Measurements from ENCODE around the gene PPM1A. TPM values are rescaled to one million over a fixed set of nuclear protein-coding genes. Genes with fewer than 3 reads are reported as not detected.

Gene PPM1A
- total RNA-seq, 2 donors from 2014 or later, result 39.1 to 44.4 TPM

DNA sequence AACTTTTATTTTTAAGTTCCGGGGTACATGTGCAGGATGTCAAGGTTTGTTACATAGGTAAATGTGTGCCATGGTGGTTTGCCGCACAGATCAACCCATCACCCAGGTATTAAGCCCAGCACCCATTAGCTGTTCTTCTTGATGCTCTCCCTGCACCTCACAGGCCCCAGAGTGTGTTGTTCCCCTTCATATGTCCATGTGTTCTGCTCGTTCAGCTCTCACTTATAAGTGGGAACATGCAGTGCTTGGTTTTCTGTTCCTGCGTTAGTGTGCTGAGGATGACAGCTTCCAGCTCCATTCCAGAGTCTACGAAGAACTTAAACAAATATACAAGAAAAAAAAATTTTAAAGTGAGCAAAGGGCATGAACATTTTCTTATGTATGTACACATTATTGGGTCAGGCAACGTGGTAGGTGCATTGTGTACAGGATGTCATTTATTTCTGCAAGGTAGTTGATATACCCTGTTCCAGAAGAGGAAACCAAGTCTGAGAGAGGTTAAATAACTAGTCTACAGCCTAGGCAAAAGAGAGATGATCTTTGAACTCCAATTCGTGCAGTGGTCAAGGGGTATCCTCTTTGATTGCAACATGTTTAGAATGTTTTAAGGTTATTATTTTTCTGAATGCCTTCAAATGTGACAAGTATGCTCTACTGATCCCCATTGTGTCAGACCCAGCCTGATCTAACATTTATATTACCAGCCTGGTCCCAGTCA, 8.7 kb upstream of the PPM1A start:
- no peaks in the 10 kb centered on the region for H3K9me3 Mint-ChIP-seq
- no peak overlapping the region for H3K27ac Mint-ChIP-seq
- H3K4me1 Mint-ChIP-seq, result no peaks in the 10 kb centered on the region
- H3K4me3 Mint-ChIP-seq, result no peak overlapping the region
- no peaks in the 10 kb centered on the region for H3K36me3 Mint-ChIP-seq (ENCODE audit: low read depth)
- ATAC-seq (replicated peaks), result no peak
- peaks cover 7% of the 10 kb centered on the region for H3K27me3 Mint-ChIP-seq

DNA sequence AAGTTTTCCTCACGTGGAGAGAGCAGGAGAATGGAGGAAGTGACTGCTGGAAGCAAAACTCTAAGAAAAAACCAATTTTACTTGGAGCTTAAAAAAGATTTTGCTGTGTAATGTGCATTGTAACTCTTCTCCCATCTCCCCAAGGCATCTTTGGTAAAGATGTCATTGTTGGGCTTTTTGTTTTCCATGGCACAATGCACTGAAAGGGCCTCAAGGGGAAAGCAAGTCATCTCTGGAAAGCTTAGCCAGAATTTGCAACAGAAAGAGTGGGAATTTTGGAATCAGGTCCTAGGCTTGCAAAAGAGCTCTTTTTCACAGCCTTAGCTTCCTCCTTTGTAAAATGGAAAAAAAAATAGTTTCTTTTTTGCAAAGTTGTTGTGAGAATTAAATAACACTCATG, 7.9 kb upstream of the PPM1A start:
- H3K9me3 Mint-ChIP-seq, result no peaks in the 10 kb centered on the region
- no peak overlapping the region for H3K4me3 Mint-ChIP-seq

DNA sequence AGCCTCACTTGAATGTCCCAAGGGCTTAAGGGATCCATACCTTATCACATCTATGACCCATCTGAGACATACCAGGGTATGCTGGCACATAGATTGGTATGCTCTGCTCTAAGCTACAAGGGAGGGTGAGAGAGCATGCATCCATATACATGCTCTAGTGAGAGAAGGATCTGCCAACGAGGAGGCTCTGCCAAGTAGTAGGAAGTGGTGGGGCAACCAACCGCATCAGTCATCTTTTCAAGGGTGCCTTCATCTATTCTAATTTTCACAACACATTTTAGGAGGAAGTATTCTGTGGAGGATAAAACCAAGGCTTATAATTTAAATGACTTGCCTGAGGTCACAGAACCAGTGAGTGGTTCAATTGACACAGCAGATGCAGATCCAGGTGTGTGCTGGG, 6.6 kb upstream of the PPM1A start:
- no peak overlapping the region for H3K4me3 Mint-ChIP-seq
- H3K4me1 Mint-ChIP-seq, result no peaks in the 10 kb centered on the region
- no peaks in the 10 kb centered on the region for H3K36me3 Mint-ChIP-seq (ENCODE audit: low read depth)
- no peak for ATAC-seq (replicated peaks)
- peaks cover 3% of the 10 kb centered on the region for H3K27me3 Mint-ChIP-seq
- H3K27ac Mint-ChIP-seq, result no peak overlapping the region
- no peaks in the 10 kb centered on the region for H3K9me3 Mint-ChIP-seq

More for the DNA sequence above, 7.9 kb upstream of the PPM1A start:
- Mint-ChIP-seq H3K27me3 (peaks cover 5% of the 10 kb centered on the region), H3K4me1 (no peaks in the 10 kb centered on the region), H3K27ac (no peak overlapping the region), H3K36me3 (ENCODE audit: low read depth) (no peaks in the 10 kb centered on the region)
- no peak for ATAC-seq (replicated peaks)

DNA sequence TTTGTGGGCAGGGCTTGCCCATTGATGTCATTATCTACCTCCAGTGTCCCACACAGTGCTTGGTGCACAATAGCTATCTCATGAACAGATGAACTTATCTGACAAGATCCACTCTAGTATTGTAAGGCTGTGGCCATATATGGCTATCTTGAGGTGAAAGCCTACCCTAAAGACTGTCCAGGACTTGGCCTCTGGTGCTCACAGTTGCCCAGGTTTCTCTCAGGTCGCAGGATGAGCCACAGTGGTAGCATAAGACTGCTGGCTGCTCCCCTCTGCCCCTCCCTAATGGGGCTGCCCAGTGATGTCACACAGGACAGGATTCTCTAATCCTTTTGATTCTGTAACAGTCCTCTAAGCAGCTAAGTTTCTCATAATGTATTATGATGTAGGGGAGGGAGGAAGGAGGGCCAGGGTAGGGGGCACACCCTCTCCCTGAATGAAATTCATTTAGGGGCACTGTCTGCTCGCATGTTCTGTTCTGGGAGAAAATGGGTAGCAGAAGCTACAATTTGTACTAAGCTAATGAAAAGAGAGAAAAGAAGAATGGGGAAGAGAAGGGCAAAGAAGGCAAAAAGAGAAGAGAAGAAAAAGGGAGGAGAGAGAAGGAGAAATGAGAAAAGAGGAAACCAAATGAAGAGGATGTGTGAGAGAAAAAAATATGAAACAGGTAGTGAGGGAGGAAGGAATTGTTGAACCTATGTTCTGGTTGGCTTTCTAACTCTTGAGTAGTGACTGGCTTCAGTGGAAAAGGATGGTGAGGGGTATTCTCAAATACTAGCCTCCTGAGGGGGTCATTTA, 3.4 kb upstream of the PPM1A start:
- H3K4me1 Mint-ChIP-seq, result peaks cover 12% of the 10 kb centered on the region
- peak overlapping the region; percentile 13 for H3K27ac Mint-ChIP-seq
- H3K9me3 Mint-ChIP-seq, result no peaks in the 10 kb centered on the region
- ATAC-seq (replicated peaks), result no peak
- no peak overlapping the region for H3K4me3 Mint-ChIP-seq
- H3K36me3 Mint-ChIP-seq (ENCODE audit: low read depth), result peaks cover 16% of the 10 kb centered on the region
- H3K27me3 Mint-ChIP-seq, result no peaks in the 10 kb centered on the region

DNA sequence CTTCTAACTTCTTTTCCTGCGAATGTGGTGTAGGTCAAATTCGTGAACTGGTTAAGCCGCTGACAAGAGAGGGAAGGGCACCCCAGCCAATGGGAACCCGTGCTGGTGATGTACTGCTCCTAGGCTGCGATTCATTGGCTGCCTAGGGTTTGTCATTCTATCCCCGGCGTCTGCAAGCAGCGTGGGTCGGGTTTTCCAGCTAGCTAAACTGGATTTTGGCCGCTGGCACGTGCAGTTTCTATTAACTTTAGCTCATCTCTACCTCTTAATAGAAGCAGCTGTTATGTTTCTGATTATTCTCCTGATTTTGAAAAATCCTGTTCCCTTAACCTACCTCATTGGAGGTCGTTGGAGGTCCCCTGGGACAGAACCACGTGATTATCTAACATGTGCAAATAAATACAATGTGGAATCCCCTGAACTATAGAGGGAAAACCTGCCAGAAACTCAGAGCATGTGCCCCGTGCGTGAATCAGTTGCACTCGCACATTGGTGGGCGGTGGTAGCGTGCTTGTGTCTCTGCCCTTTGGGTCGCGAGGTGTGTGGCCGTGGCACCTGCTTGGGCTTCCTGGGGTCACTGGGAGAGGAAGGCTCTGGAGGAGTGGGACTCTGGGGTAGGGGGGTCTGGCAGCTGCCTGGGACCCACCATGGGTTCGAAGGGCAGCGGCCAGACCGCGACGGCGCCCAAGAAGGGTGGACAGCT, 876 bp upstream of the PPM1A start:
- peaks cover 21% of the 10 kb centered on the region for H3K36me3 Mint-ChIP-seq (ENCODE audit: low read depth)
- H3K27ac Mint-ChIP-seq, result peak overlapping the region; percentile 100
- no peaks in the 10 kb centered on the region for H3K27me3 Mint-ChIP-seq
- peak; percentile 81 for ATAC-seq (replicated peaks)
- no peaks in the 10 kb centered on the region for H3K9me3 Mint-ChIP-seq
- H3K4me3 Mint-ChIP-seq, result peak overlapping the region; percentile 99
- peaks cover 29% of the 10 kb centered on the region for H3K4me1 Mint-ChIP-seq

DNA sequence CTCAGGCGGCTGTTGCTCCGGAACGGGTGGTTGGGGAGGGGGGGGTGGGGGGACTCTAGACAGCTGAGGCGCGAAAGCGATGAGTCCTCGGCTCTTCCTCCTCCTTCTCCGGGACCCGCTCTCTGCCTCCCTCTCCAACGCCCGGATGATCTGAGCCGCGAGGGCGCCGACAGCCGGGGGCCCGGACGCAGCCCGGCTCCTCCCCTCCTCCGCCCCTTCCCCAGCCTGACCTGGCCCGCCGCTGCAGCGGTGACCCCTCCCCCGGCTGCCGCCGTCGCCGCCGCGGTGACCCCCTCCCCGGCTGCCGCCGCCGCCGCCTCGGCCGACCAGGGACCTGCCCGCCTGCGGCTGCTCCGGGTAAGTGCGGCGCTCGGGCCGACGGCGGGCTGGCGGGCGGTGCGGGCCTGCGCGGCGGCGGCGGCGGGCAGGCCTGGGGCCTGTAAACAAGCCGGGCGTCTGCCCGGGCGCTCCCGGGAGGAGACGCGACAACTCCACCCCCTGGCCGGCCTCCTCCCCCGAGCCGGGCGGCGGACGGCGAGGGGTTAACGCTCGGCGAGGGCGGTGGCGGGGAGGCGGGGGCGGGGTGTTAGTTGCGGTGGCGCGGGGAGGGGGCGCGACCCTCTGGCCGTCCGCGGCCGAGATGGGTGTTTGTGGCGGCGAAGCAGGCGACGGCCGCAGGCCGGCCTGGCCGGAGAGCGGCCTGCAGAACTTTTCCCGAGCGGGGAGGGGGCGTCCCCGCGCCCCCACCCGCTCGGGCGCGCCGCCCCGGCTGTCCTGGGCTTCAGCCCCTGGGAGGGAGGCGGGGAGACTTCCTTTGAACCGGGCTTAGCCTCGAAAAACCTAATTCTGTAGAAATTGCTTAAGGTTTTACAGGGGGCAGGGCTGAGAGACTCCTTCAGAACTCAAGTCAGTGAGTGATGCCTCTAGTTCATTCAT, 568 bp downstream of the PPM1A start:
- Mint-ChIP-seq H3K9me3 (peaks cover 4% of the 10 kb centered on the region), H3K4me1 (peaks cover 35% of the 10 kb centered on the region), H3K36me3 (ENCODE audit: low read depth) (peaks cover 21% of the 10 kb centered on the region), H3K4me3 (peak overlapping the region; percentile 99), H3K27me3 (no peaks in the 10 kb centered on the region), H3K27ac (peak overlapping the region; percentile 100)
- ATAC-seq (replicated peaks), result peak; percentile 54

DNA sequence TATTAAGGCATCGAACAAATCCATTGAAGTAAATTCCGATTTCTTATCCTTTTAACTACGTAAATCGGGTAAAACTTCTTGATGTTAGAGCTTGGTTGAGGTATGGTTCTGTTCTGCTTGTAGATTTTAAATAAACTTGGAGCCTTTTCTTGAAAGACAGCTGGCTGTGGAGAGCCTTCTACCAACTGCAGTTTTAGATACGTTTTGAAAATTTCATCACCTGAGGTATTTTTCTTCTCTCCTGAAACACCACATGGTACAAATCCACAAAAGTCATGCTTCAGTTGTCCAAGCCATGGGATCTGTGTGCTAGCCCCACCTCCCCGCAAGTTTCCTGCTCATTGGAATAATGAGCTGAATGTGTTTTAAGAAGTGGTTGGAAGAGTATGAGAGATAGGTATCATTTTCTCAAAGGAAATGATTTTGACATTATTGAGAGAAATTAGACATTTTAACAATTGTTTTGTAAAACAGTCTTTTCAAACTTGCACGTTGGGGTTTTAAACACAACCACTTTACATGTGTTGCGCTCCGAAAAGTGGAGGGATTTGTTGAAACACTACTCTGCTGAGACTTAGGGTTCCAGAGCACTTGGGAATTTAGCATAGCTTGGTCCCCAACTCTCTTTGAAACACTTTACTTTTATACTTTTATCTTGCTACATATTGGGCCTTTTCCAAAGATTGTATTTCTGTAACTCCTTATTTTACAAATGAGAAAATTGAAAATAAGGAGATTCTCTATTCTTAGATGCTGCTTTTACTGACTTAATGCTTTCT, 1.4 kb downstream of the PPM1A start:
- Mint-ChIP-seq H3K9me3 (peaks cover 4% of the 10 kb centered on the region), H3K27me3 (no peaks in the 10 kb centered on the region), H3K4me3 (peak overlapping the region; percentile 92), H3K4me1 (peaks cover 39% of the 10 kb centered on the region), H3K27ac (peak overlapping the region; percentile 75), H3K36me3 (ENCODE audit: low read depth) (peaks cover 21% of the 10 kb centered on the region)
- no peak for ATAC-seq (replicated peaks)

DNA sequence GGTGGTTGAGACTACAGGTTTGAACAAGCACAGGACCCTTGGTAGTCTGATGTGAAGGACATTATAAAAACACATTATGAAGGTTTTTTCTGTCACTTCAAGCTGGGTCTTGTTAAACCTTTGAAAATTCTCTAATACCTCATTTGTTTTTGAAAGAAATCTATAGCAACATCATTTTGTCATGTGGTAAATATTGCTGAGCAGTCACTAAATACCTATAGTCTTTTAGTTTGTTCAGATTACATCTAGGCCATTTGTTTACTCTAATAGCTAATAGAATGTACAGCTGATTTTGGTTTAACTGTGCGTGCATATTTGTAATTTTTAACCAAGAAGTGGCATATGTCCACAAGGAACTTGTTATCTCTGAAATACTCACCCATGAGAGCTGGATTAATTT, 2.9 kb downstream of the PPM1A start:
- H3K27ac Mint-ChIP-seq, result peak overlapping the region; percentile 57
- peaks cover 44% of the 10 kb centered on the region for H3K4me1 Mint-ChIP-seq
- no peaks in the 10 kb centered on the region for H3K27me3 Mint-ChIP-seq
- peaks cover 4% of the 10 kb centered on the region for H3K9me3 Mint-ChIP-seq
- peaks cover 21% of the 10 kb centered on the region for H3K36me3 Mint-ChIP-seq (ENCODE audit: low read depth)
- no peak for ATAC-seq (replicated peaks)
- peak overlapping the region; percentile 92 for H3K4me3 Mint-ChIP-seq

DNA sequence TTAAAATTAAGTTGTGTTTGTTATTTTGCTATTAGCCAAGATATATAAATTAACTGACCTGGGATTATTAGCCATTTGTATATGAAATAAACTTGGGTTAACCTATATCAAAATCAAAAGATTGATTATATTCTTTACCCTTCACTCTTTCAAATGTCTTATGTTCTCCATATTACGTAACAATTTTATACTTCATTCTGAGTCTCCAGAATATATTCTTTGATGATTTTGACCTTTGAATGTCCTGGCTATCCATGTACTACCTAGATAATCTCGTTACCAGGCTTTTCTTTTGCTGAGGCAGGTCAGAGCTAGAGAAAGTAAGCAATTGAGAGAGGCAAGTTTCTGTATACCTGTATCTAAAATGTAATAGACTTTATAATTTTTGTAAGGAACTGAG, 3.6 kb downstream of the PPM1A start:
- Mint-ChIP-seq H3K27ac (no peak overlapping the region), H3K4me1 (peaks cover 44% of the 10 kb centered on the region)
- ATAC-seq (replicated peaks), result no peak

DNA sequence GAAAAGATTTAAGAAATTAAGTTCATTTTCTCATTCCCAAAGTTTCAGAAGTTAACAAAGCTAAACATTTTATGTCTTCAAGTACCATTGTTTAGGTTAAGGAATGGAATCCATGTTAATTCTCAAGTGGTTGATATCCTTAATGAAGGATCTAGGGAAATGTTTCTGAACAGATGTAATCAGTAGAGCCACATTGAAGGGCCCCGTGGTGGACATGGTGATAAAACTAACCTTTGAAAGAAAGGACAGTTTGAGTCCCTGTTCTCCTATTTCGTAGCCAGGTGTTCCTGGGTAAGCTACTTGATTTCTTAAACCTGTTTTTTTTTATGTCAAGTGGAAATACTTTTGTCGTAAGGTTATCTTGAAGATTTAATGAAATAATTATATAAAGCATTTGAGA, 4.6 kb downstream of the PPM1A start:
- H3K4me1 Mint-ChIP-seq, result peaks cover 39% of the 10 kb centered on the region
- peaks cover 13% of the 10 kb centered on the region for H3K36me3 Mint-ChIP-seq (ENCODE audit: low read depth)
- H3K9me3 Mint-ChIP-seq, result peaks cover 4% of the 10 kb centered on the region
- no peaks in the 10 kb centered on the region for H3K27me3 Mint-ChIP-seq
- no peak overlapping the region for H3K27ac Mint-ChIP-seq
- no peak for ATAC-seq (replicated peaks)
- no peak overlapping the region for H3K4me3 Mint-ChIP-seq

More for the DNA sequence above, 3.6 kb downstream of the PPM1A start:
- Mint-ChIP-seq H3K27me3 (no peaks in the 10 kb centered on the region), H3K9me3 (peaks cover 4% of the 10 kb centered on the region), H3K4me3 (peak overlapping the region; percentile 92), H3K36me3 (ENCODE audit: low read depth) (peaks cover 21% of the 10 kb centered on the region)

DNA sequence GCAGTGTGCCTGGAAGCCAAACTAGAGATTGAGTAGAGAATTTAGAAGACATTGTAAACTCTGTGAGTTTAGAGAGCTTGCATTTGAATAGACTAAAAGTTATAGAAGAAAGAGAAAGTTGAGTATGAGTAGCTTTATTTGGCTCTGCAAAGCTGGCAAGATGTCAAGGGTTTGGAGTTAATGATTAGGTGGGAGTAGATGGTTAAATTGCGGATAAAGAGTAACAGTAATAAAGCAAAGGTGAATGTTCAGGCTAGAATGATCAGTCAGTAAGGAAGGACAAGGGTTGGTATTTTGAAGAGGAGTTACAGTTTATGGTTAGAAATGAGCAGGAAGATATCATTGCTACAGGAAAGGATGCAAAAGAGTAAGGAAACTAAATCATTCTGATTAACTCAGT, 5.2 kb downstream of the PPM1A start:
- Mint-ChIP-seq H3K4me3 (no peak overlapping the region), H3K36me3 (ENCODE audit: low read depth) (peaks cover 10% of the 10 kb centered on the region), H3K27ac (no peak overlapping the region), H3K27me3 (no peaks in the 10 kb centered on the region), H3K9me3 (peaks cover 4% of the 10 kb centered on the region), H3K4me1 (peaks cover 43% of the 10 kb centered on the region)
- ATAC-seq (replicated peaks), result no peak

DNA sequence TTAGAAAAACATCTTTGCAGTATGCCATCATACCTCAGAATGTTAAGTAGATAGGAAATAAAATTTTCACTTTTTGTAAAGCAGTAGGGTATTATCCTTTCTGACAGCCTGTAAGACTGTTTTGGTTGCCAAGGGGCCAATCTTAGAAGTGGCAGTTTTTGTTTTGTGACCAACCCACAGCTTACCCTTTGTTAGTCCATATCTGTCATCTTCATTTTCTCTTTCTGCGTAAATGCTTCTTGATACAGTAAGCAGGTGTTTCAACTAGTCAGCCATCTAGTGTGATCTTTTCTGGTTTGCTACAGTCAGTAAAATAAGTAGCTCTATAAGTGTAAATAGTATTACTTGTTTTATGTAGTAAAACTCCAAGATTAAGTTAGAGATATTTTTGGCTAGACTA, 8.8 kb downstream of the PPM1A start:
- Mint-ChIP-seq H3K27ac (no peak overlapping the region), H3K27me3 (no peaks in the 10 kb centered on the region), H3K9me3 (peaks cover 4% of the 10 kb centered on the region), H3K36me3 (ENCODE audit: low read depth) (no peaks in the 10 kb centered on the region), H3K4me1 (peaks cover 27% of the 10 kb centered on the region), H3K4me3 (no peak overlapping the region)
- no peak for ATAC-seq (replicated peaks)

DNA sequence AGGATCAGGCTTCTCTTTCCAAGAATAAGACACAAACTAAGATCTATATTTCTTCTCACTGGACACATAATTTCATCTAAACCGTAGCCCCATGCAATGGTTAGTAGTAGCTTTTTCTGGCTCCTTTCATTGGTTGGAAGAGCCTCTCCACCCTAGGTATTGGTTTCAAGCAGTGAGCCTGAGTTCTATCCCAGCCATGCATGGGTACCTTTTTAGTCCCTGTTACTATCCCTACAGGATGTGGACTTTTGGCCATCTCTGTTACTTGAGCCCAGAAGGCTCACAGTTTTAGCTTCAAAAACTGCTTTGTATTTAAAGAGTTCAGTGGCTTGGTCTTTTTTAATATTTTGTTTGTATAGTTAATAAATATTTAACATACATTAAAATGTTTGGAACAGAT, 16.1 kb downstream of the PPM1A start:
- no peak overlapping the region for H3K4me3 Mint-ChIP-seq
- H3K36me3 Mint-ChIP-seq (ENCODE audit: low read depth), result peaks cover 17% of the 10 kb centered on the region
- H3K9me3 Mint-ChIP-seq, result no peaks in the 10 kb centered on the region
- no peak for ATAC-seq (replicated peaks)
- H3K27ac Mint-ChIP-seq, result no peak overlapping the region
- H3K4me1 Mint-ChIP-seq, result peaks cover 16% of the 10 kb centered on the region
- no peaks in the 10 kb centered on the region for H3K27me3 Mint-ChIP-seq
